H9 (cell line): ENCODE results near the gene PIP4P1. TPM values are rescaled to one million over a fixed set of nuclear protein-coding genes. Genes with fewer than 3 reads are reported as not detected.

Experiments used
- DNase-seq: peaks from one replicate; pipeline ENCODE4 v3.0.0-alpha.2; 2017
- H2AFZ ChIP-seq: one replicate; pipeline ENCODE4 v1.6.1; 2013; ENCODE audit warnings: mild to moderate bottlenecking, low read length, control low read depth, moderate library complexity
- H2AK5ac ChIP-seq: 2 replicates; pipeline ENCODE4 v1.6.1; 2013; ENCODE audit warnings: low read length, control low read depth, mixed read lengths; ENCODE audit not compliant: insufficient read length
- H2BK120ac ChIP-seq: one replicate; pipeline ENCODE4 v1.6.1; 2013; ENCODE audit warnings: low read depth, mild to moderate bottlenecking, low read length, control low read depth, inconsistent platforms; ENCODE audit not compliant: poor library complexity, severe bottlenecking
- H2BK12ac ChIP-seq: 2 replicates; pipeline ENCODE4 v1.6.1; 2013; ENCODE audit warnings: low read length, control low read depth, mixed read lengths, low read depth; ENCODE audit not compliant: insufficient read length
- H2BK15ac ChIP-seq: 2 replicates; pipeline ENCODE4 v1.6.1; 2013; ENCODE audit warnings: low read depth, low read length, control low read depth
- H2BK20ac ChIP-seq: one replicate; pipeline ENCODE4 v1.6.1; 2013; ENCODE audit warnings: low read depth, mild to moderate bottlenecking, low read length, control low read depth, inconsistent platforms; ENCODE audit not compliant: poor library complexity, severe bottlenecking
- H2BK5ac ChIP-seq: 2 replicates; pipeline ENCODE4 v1.6.1; 2013; ENCODE audit warnings: low read length, control low read depth, mixed read lengths; ENCODE audit not compliant: insufficient read length
- H3K14ac ChIP-seq: 2 replicates; pipeline ENCODE4 v1.6.1; 2013; ENCODE audit warnings: low read length, control low read depth; ENCODE audit not compliant: insufficient read depth
- H3K18ac ChIP-seq: 2 replicates; pipeline ENCODE4 v1.6.1; 2013; ENCODE audit warnings: low read depth, mild to moderate bottlenecking, mixed read lengths, low read length, control low read depth; ENCODE audit not compliant: insufficient read length
- H3K23ac ChIP-seq: 2 replicates; pipeline ENCODE4 v1.6.1; 2013; ENCODE audit warnings: low read length, control low read depth, mixed read lengths, low read depth; ENCODE audit not compliant: insufficient read length
- H3K23me2 ChIP-seq: 2 replicates; pipeline ENCODE4 v1.6.1; 2013; ENCODE audit warnings: low read depth, mild to moderate bottlenecking, mixed read lengths, low read length, control low read depth; ENCODE audit not compliant: insufficient read length, poor library complexity, severe bottlenecking
- H3K27ac ChIP-seq: 2 replicates; pipeline ENCODE4 v1.5.1; 2013; ENCODE audit warnings: low read length, control low read depth, mixed read lengths, low read depth; ENCODE audit not compliant: insufficient read length
- H3K27me3 ChIP-seq: 2 replicates; pipeline ENCODE4 v1.6.1; 2013; ENCODE audit warnings: low read length, control low read depth, inconsistent platforms; ENCODE audit not compliant: insufficient read depth
- H3K4ac ChIP-seq: 2 replicates; pipeline ENCODE4 v1.6.1; 2013; ENCODE audit warnings: low read depth, mild to moderate bottlenecking, control low read depth, inconsistent platforms, low read length, moderate library complexity
- H3K4me1 ChIP-seq: 2 replicates; pipeline ENCODE4 v1.6.1; 2013; ENCODE audit warnings: low read length, control low read depth, inconsistent platforms; ENCODE audit not compliant: insufficient read depth
- H3K4me2 ChIP-seq: 2 replicates; pipeline ENCODE4 v1.6.1; 2013; ENCODE audit warnings: low read length, control low read depth, mixed read lengths; ENCODE audit not compliant: insufficient read length, insufficient read depth
- H3K56ac ChIP-seq: 2 replicates; pipeline ENCODE4 v1.6.1; 2013; ENCODE audit warnings: low read depth, mild to moderate bottlenecking, mixed read lengths, low read length, control low read depth; ENCODE audit not compliant: insufficient read length
- H3K79me1 ChIP-seq: 2 replicates; pipeline ENCODE4 v1.6.1; 2013; ENCODE audit warnings: low read depth, mild to moderate bottlenecking, moderate library complexity, low read length, control low read depth, inconsistent platforms; ENCODE audit not compliant: insufficient read depth, poor library complexity, severe bottlenecking
- H3K79me2 ChIP-seq: 2 replicates; pipeline ENCODE4 v1.6.1; 2013; ENCODE audit warnings: low read length, control low read depth, inconsistent platforms; ENCODE audit not compliant: insufficient read depth
- H3K9ac ChIP-seq: 2 replicates; pipeline ENCODE4 v1.6.1; 2013; ENCODE audit warnings: low read length, control low read depth, mixed read lengths; ENCODE audit not compliant: insufficient read length; ENCODE audit errors: extremely low read depth
- H3K9me3 ChIP-seq: one replicate; pipeline ENCODE4 v1.6.1; 2013; ENCODE audit warnings: low read depth, low read length, inconsistent platforms; ENCODE audit not compliant: control insufficient read depth
- H3T11ph ChIP-seq: one replicate; pipeline ENCODE4 v1.6.1; 2013; ENCODE audit warnings: mild to moderate bottlenecking, low read length, control low read depth, inconsistent platforms
- H4K20me1 ChIP-seq: one replicate; pipeline ENCODE4 v1.6.1; 2013; ENCODE audit not compliant: control insufficient read depth, insufficient read length, insufficient read depth
- H4K5ac ChIP-seq: 2 replicates; pipeline ENCODE4 v1.6.1; 2013; ENCODE audit warnings: low read depth, mild to moderate bottlenecking, mixed read lengths, low read length, control low read depth; ENCODE audit not compliant: insufficient read length
- H4K8ac ChIP-seq: replicated peaks from 2 replicates; pipeline ENCODE4 v1.6.1; 2013; ENCODE audit warnings: low read length, control low read depth, mixed read lengths, low read depth; ENCODE audit not compliant: insufficient read length
- H4K91ac ChIP-seq: 2 replicates; pipeline ENCODE4 v1.6.1; 2013; ENCODE audit warnings: low read depth, mild to moderate bottlenecking, moderate library complexity, mixed read lengths, low read length, control low read depth; ENCODE audit not compliant: insufficient read length
- H3K27ac Mint-ChIP-seq, 3 experiments: 2 replicates in 2 of 3; 3 replicates in 1 of 3; pipeline ENCODE4 v1.8.0; 2020 to 2021; ENCODE audit warnings: mixed read lengths in 3 of 3, mild to moderate bottlenecking in 1 of 3, moderate library complexity in 1 of 3
- H3K27me3 Mint-ChIP-seq: 2 replicates; pipeline ENCODE4 v1.8.0; 2021; ENCODE audit warnings: low read depth, mild to moderate bottlenecking, moderate library complexity, mixed read lengths
- H3K36me3 Mint-ChIP-seq, 3 experiments: 2 replicates in 2 of 3; 3 replicates in 1 of 3; pipeline ENCODE4 v1.8.0; 2020 to 2021; ENCODE audit warnings: low read depth in 3 of 3, mixed read lengths in 3 of 3; ENCODE audit not compliant: insufficient read depth in 1 of 3
- H3K4me1 Mint-ChIP-seq, 2 experiments: 2 replicates each; pipeline ENCODE4 v1.8.0; 2020; ENCODE audit warnings: mixed read lengths in 2 of 2
- H3K4me3 Mint-ChIP-seq, 2 experiments: 2 replicates in 1 of 2; 3 replicates in 1 of 2; pipeline ENCODE4 v1.8.0; 2020 to 2021; ENCODE audit warnings: mild to moderate bottlenecking in 2 of 2, mixed read lengths in 2 of 2, moderate library complexity in 1 of 2
- H3K9me3 Mint-ChIP-seq, 2 experiments: 2 replicates in 1 of 2; 3 replicates in 1 of 2; pipeline ENCODE4 v1.8.0; 2020; ENCODE audit warnings: mild to moderate bottlenecking in 2 of 2, mixed read lengths in 2 of 2, moderate library complexity in 1 of 2
- CTCF ChIP-seq: fragments of 200-600 bp; sonication (generic); conservative IDR thresholded peaks from 3 replicates; pipeline ENCODE4 v1.8.0; 2021; ENCODE audit warnings: antibody characterized with exemption, mild to moderate bottlenecking
- WGBS: extraction: QIAGEN DNeasy Blood & Tissue Kit; methylation state at CpG from one replicate; pipeline ENCODE4 v1.1.7; 2013; ENCODE audit warnings: missing lambda C conversion rate, low lambda C conversion rate, mixed read lengths; ENCODE audit not compliant: insufficient read length; ENCODE audit errors: extremely low coverage; 5-methylcytosine and 5-hydroxymethylcytosine counted together
- total RNA-seq: library from RNA; stranded (reverse); gene quantifications from 2 replicates; pipeline ENCODE4 v1.2.1, GENCODE V29; 2021

PIP4P1 gene
- total RNA-seq, 1 experiment from 2014 or later: 41.6 TPM

- Histone ChIP-seq H3K9me3 (no peaks in the 10 kb centered on the region), H4K91ac (no peak within 1 kb of the TSS), H3K56ac (no peak within 1 kb of the TSS), H3K14ac (no peak within 1 kb of the TSS; the same call in 1 of the 2 replicates), H4K5ac (no peak within 1 kb of the TSS), H3K79me2 (no peaks in the 10 kb centered on the region; the same call in 1 of the 2 replicates), H3K27ac (no peak within 1 kb of the TSS), H2AFZ (no peak within 1 kb of the TSS), H3K4me2 (peak within 1 kb of the TSS; percentile 13), H3K23me2 (no peaks in the 10 kb centered on the region), H4K20me1 (no peaks in the 10 kb centered on the region), H2BK5ac (no peak within 1 kb of the TSS), H3K27me3 (no peaks in the 10 kb centered on the region), H3K23ac (no peak within 1 kb of the TSS), H2BK120ac (no peak within 1 kb of the TSS), H4K8ac (no peak within 1 kb of the TSS), H2BK12ac (no peak within 1 kb of the TSS), H3K9ac (no peak within 1 kb of the TSS), H2BK15ac (no peak within 1 kb of the TSS), H3K4ac (no peak within 1 kb of the TSS), H2AK5ac (no peak within 1 kb of the TSS), H3T11ph (no peak within 1 kb of the TSS), H2BK20ac (no peak within 1 kb of the TSS), H3K4me1 (no peaks in the 10 kb centered on the region), H3K18ac (no peak within 1 kb of the TSS), H3K79me1 (no peaks in the 10 kb centered on the region)
- H3K36me3 Mint-ChIP-seq: no peaks in the 10 kb centered on the region
- peak within 1 kb of the TSS in 1 of 3 experiments; percentile 37; a peak in 2 of 7 replicates for H3K27ac Mint-ChIP-seq
- H3K9me3 Mint-ChIP-seq: no peaks in the 10 kb centered on the region
- no CpG with 5 or more reads among the region's 17 CpGs for WGBS
- no peak for TF ChIP-seq CTCF
- DNase-seq: no peak
- H3K27me3 Mint-ChIP-seq: 0 out of 2 replicates have a peak, but pooled peaks cover 1% of the 10 kb centered on the region
- peak within 1 kb of the TSS in 1 of 2 experiments; percentile 69; a peak in 1 of 5 replicates for H3K4me3 Mint-ChIP-seq
- peaks cover 22 to 26% of the 10 kb centered on the region in 2 experiments for H3K4me1 Mint-ChIP-seq
Observed at GRCh38 chr14:20435582-20436362, 25.5 kb downstream of the PIP4P1 start, which contains the start of gene KLHL33. Gene KLHL33 (minus strand): TSS chr14:20436166. CDS start chr14:20435811, 355 bp downstream.
